ENCODE results near the gene CELF4.

The CELF4 gene

GRCh38 chr18:37274309-37275236 lies 291.0 kb downstream of the CELF4 start:
- no peak for DNase-seq

- DNase-seq = no peak
These were observed 292.8 kb downstream of the CELF4 start for GRCh38 chr18:37272841-37273240.

DNA sequence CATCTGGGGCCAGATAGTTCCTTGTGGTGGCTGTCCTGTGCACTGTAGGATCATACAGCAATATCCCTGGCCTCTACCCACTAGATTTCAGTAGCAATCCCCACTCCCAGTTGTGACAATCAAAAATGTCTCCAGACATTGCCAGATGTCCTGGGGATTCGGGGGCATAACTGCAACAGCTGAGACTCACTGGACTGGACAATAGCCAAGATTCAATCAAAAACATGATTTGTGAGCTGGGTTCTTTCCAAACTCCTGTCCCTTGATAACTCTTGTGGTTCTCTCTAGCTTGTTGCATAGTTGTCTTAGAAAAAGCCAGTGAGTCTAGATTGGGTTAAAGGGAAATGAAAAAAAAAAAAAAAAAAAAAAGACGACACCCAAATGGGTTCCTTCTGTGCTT lies 293.4 kb downstream of the CELF4 start:
- DNase-seq = no peak

DNA sequence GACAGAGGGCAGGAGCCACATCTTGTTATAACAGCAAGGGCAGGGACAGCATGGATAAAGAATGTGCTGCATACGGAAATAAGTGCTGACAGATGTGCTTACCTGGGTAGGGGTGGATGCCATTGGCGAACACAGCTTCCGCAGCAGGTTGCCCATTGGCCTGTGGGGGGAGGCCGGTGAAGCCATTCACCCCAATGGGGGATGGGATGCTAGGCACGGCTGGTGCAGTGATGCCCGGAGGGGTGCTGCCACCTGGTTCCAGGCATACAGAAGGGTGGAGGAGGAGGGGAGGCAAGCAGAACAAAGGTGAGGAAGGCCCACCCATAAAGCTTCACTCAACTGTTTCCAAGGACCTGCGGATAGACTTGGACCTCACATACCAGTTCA lies 294.9 kb downstream of the CELF4 start:
- no peak for DNase-seq

DNA sequence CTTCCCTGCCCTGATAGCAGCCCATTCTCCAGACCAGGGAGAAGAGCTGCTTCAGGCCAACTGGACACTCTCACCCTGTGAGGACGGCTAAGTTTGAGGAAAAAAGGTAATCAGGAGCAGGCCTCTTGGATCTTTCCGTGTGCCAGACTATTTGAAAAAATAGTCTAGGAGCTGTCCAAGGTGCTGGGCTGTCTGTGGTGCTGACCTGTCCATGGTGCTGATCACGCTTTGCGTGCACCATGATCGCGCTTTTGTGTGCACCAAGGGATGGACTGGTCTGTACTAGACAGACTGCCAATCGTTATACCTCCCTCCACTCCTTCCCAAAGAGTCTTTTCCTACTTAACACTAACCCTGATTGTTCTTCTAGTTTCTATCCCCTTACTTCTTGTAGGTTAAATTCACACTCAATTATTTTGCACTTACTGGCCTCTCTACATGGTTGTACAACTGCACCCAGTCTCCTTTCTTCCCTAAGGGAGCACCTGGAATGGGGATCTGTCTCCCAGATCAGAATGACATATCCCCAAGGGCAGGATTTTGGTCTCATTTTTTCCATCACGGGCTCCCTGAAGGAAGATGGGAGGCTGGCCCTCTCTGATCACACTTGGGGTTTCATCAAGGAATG lies 295.4 kb downstream of the CELF4 start:
- no peak for DNase-seq

DNA sequence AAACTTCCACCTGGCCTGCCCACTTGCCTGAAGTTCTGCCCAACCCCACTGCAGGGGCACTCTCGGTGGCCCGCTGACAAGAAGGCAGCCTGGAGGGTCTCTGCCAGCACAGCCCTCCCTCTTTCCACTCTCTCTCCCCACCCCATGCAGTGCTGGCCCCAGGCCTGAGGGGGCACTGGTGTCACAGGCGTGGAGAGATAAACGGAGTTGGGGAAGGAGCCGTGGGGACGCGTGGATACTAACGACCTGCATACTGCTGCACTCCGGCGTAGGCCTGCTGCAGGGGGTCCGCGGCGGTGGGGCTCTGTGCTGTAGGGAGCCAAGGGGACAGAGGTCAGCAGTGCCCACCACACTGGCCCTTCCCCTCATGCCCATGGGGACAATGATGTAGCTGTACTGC lies 299.3 kb downstream of the CELF4 start:
- no peak for DNase-seq

DNA sequence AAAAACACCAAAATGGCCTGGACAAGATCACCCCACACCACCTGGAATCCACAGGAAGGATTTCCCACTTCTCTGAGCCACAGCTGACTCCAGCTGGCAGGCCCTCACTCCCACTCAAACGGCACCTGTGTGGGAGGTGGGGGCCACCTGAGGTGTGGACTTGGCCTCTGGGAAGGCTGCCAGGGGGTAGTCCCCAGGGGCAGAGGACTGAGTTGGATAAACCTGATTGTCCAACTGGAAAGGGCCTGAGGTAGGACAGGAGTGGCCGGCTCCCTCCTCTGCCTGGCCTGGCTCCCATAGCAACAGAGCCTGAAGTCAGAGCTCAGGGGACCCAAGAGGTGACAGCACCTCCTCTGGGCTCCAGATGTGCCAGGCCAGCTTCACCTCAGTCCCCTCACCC lies 300.2 kb downstream of the CELF4 start:
- no peak for DNase-seq

DNA sequence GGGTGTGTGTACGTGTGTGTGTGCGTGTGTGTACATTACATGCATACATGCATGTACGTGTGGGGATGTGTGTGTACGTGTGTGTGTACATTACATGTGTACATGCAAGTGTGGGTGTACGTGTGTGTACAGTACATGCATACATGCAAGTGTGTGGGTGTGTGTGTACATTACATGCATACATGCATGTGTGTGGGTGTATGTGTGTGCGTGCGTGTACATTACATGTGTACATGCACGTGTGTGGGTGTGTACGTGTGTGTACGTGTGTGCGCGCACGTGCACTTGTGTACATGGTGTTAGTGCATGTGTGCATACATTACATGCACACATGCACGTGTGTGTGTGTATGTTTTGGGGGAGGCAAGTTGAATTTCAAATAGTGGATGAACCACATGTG lies 300.6 kb downstream of the CELF4 start:
- no peak for DNase-seq

- DNase-seq = no peak
These were observed 303.6 kb downstream of the CELF4 start for GRCh38 chr18:37261988-37262387.

- no peak for DNase-seq
These were observed 304.3 kb downstream of the CELF4 start for GRCh38 chr18:37261246-37261840.

GRCh38 chr18:37260367-37261093 lies 305.1 kb downstream of the CELF4 start:
- DNase-seq = no peak

DNA sequence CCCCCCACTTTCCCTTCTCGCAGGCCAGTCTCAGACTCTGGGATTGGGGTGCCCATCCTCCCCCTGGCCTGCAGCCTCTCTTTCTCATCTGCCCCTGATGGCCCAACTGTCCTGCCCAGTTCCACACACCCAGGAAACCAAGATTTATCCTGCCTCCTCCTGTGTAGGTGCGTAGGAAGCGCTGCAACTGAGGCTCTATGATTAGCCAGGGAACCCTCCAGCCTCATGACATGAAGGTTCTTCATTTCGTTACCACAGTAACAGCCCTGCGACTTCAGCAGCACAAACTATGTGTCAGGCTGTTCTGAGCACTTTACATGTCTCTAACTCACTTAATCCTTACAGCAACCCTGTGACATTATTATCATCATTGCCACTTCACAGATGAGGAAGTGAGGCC lies 305.9 kb downstream of the CELF4 start:
- no peak for DNase-seq

DNA sequence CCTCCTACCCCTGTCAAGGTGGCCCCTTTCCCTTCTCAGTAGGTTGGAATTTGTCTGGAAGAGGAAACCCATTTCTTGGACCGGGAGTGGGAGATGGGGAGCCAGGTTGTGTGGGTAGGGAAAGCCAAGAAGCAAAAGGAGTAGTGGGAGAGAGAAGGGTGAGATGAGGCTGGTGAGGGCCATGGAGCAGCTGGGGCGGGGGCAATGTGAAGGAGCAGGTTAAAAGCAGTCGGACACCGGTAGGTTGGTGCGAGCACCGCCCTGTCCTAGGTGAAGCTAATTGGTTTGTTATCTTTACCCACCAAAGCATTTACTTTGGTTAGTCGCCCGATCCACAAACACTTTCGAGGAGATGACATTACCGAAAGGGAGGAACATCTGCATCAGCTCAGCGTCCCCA lies 306.8 kb downstream of the CELF4 start:
- DNase-seq = no peak

GRCh38 chr18:37258131-37258530 lies 307.5 kb downstream of the CELF4 start:
- DNase-seq = no peak

- no peak for DNase-seq
These were observed 310.6 kb downstream of the CELF4 start for GRCh38 chr18:37254973-37255372.

- DNase-seq = no peak
These were observed 311.3 kb downstream of the CELF4 start for GRCh38 chr18:37254236-37254754.

- no peak for DNase-seq
These were observed 312.0 kb downstream of the CELF4 start for GRCh38 chr18:37253394-37254235.

GRCh38 chr18:37252854-37253393 lies 312.7 kb downstream of the CELF4 start:
- no peak for DNase-seq

GRCh38 chr18:37252342-37252741 lies 313.3 kb downstream of the CELF4 start:
- no peak for DNase-seq

GRCh38 chr18:37251679-37252078 lies 313.9 kb downstream of the CELF4 start:
- DNase-seq = peak in 1 of 2 experiments; percentile 19

- DNase-seq = no peak
These were observed 315.5 kb downstream of the CELF4 start for GRCh38 chr18:37249895-37250618.

All from NCI-H2081 (cell line).